Measurements from ENCODE around the gene MMS22L.

The MMS22L gene

GRCh38 chr6:97136626-97137358, 146.2 kb downstream of the MMS22L start:
- DNase-seq: no peak

- no peak for DNase-seq
Measured at GRCh38 chr6:97133067-97133466, 149.9 kb downstream of the MMS22L start.

DNA sequence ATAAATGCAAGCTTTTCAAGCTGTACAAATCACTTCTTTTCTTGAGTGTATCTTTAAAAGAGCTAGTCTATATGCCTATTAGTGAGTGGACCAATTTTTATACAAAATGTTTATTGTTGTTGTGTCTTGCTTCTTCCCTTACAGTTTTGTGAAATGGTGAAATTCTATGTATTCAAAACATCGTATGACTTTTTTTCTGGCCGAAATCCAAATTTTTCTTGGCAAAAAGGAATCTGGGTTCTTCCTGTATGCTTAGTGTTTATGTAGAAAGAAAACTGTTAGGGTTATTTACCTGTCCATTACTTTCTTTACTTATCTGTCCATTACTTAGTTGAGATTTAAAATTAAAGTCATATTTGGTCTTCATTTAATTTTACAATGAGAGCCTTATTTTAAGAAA, 153.9 kb downstream of the MMS22L start:
- no peak for DNase-seq

GRCh38 chr6:97128507-97128906, 154.5 kb downstream of the MMS22L start:
- DNase-seq: no peak

DNA sequence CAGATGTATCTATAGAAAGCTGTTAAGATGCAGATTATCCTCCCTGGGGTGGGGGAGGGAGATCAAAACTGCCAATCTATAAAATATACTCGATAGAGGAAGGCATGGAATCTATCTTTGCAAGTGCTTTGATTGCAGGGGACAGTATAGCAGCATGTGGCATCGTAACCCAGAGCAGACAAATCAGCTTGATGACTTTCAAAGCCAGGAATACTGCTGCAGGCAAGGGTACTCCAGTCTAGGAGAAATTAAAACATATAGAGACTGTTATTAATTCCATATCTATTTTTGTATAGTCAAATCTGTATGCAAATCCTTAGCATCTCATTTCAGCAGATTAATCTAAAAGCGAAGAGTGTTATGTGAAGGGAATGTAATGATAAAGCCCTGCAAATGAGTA, 159.4 kb downstream of the MMS22L start:
- DNase-seq: no peak

DNA sequence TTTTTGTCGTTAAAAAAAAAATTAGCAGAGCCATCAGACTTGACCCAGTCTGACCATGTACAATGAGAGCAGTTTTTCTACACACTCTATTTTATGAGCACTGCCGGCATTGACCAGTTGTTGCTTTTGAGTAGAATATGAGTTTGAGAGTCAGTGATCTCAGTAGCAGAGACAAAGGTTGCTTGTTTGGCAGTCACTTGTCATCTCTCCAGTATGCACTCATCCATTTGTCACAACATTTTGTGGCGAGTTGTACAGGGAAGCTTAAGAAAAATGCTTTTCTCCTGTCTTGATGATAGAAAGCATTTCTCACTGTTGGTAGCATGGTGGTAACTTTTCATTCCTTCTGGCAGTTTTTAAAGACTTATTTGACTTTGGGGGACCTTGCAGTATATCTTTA, 159.9 kb downstream of the MMS22L start:
- no peak for DNase-seq

DNA sequence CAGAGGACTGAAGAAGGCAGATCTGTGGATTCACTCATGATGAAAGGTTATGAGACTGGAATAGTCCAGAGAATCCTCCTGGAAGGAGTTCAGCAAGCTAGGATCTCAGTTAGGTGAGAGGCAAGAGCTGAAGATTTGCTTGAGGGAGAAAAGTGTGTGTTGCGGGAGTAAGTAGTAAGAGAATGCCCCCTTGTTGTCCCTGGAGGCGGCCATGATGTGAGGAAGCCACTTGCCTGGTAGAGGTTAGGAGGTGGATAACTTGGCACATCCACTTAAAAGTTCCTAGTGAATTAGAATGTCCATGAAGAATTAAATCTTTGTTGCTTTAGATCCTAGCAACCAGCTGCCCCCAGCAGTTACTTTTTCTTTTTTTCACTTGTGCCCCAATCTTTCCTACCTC, 162.5 kb downstream of the MMS22L start:
- no peak for DNase-seq

DNA sequence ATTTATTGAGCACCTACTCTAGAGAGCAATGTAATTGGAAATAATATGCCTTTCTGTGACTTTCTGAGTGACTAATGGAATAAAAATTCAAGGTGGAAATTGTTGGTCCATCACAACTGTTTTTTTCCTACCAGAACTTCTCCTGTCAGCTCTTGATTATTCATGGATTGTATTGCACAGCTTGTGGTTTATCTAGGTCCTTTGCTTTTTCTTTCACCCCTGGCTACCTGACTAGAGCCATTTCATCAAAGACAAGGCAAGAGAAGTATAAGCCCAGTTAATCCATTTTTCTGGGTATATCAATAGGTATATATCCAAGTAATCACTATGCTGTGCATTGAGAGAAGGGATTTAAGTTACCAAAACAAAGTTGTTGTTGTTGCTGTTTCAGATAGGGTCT, 168.4 kb downstream of the MMS22L start:
- DNase-seq: no peak

- DNase-seq: no peak
Measured at GRCh38 chr6:97113170-97113569, 169.8 kb downstream of the MMS22L start.

DNA sequence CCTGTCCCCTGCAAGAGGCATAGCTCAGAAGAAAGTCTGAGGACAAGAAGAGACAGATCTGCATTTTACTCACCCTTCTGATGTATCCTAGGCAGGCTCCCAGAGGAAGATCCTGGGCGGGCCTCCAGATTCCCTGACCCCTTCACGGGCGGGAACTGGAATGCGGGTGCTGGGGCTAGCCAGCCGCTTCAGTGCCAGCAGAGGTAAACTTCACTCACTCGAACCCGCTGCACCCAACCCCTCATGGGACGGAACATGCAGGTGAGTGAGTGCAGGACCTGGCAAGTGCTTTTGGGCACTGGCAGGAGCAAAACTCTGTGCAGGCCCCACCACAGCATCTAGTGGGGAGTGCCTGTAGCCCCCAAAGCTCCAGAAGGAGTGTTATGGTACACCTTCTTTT, 171.8 kb downstream of the MMS22L start:
- no peak for DNase-seq

GRCh38 chr6:97110626-97111025, 172.4 kb downstream of the MMS22L start:
- no peak for DNase-seq

DNA sequence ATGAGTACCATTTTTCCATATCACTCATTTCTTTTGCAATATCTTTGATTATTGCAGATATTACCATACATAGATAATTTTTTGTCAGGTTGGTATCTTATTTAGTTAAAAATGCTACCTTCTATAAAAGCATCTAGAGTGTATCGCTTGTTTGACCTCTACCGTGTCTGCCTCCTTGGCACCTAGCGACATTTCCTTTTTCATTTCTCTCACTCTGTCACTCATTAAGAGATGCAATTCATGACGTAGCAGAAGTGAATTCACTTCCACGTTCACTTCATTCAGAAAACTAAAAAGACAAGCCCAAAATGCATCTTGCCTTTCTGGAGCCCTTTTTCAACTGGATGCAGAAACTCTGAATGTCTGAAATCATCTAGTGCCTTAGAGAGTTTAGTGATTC, 172.9 kb downstream of the MMS22L start:
- DNase-seq: no peak

DNA sequence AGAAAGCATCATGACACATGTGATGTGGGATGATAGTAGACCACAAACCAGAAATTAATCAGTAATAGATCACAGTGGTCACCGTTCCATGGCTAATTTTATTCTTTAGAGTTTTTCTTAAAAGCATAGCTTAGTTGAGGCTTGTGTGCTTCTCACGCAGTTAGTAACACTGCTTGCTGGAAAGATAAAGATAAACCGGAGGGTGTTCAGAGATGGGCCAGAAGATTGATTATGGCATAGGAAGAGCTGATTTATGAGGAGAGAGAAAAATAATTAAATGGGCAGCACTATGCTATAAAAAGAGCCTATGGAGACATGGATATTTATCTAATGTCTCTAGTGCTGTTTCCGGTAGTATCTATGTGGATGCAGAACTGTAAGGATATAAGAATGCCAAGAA, 173.6 kb downstream of the MMS22L start:
- no peak for DNase-seq

- DNase-seq: no peak
Measured at GRCh38 chr6:97102145-97102790, 180.7 kb downstream of the MMS22L start.

GRCh38 chr6:97100696-97101095, 182.3 kb downstream of the MMS22L start:
- no peak for DNase-seq

DNA sequence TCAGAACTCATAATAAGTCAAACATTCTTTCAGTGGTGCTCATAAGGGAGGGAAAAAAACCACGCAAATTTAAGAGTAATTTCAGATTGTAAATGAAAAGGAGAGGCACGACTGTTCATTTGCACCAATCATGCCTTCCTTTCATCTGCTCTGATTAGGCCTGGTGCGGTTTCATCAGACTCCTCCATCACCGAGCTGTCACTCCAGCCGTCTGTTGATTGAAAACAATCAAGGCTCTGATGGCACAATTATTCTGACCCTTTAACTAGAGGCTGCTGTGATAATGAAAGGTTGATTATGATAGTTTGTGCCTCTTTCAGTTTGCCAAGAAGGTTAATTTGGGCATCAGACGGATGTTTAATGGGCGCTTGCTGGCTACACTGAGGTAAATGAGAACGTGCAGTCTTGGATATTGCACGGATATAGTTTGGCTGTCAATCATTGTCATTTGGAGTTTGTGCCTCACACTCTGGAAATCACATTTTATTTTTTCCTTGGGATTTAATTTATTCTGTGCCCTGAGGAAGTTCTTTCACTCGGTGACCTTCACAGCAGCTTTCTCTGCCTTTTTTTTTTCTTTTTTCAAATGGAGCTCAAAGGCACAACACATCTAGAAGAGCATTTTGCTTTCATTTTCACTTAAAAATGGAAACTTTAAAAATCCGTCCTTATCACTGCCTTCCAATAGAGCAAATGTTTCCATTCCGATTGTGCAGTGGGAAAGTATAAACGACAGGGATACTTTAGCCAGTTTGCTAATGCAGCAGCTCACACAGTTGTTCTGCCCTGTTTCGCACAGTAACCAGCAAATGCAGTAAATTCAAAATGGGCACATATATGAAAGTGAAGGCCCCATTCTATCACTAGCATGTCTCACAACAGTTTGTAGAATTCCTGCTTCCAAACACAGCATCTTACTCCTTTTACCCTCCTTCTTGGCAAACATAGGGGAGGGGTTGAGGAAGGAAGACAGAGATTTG, 185.7 kb downstream of the MMS22L start:
- no peak for DNase-seq

GRCh38 chr6:97095311-97095850, 187.6 kb downstream of the MMS22L start:
- DNase-seq: no peak

GRCh38 chr6:97094376-97094775, 188.6 kb downstream of the MMS22L start:
- DNase-seq: no peak

GRCh38 chr6:97092673-97093305, 190.2 kb downstream of the MMS22L start:
- no peak for DNase-seq
